ENCODE results near the gene TWF2. TPM values are rescaled to one million over a fixed set of nuclear protein-coding genes. Genes with fewer than 3 reads are reported as not detected.
"Not testable (repeated sequence)": the region's sequence is repeated elsewhere in the genome, so short reads cannot be mapped to it uniquely, and the experiment has no call there.

TWF2 gene
- total and polyA plus RNA-seq, 2 of the 4 experiments (the other 2 are of a cell fraction): 111 to 145 TPM

- Histone ChIP-seq H3K9me3 (ENCODE audit: control insufficient read depth, insufficient read depth, low read length) (no peaks in the 10 kb centered on the region), H3K79me1 (ENCODE audit: low read depth in 1 of 2, low read length in 2 of 2) (peaks cover 6 to 33% of the 10 kb centered on the region in 2 experiments), H2AK9ac (replicated peaks; ENCODE audit: low read depth, low read length, poor library complexity) (no peak overlapping the region), H3K4me3 (ENCODE audit: insufficient read depth, low read depth, low read length) (no peak overlapping the region), H3K14ac (replicated peaks; ENCODE audit: low read depth, low read length) (no peak overlapping the region), H4K8ac (ENCODE audit: low read depth in 2 of 2, low read length in 2 of 2) (no peak overlapping the region), H3K9me1 (ENCODE audit: insufficient read depth, low read length) (peaks cover 11% of the 10 kb centered on the region; the same call in 1 of the 2 replicates), H3K9ac (ENCODE audit: low read depth, low read length) (no peak overlapping the region), H2AK5ac (ENCODE audit: low read depth, low read length) (no peak overlapping the region), H2BK20ac (ENCODE audit: low read depth, low read length) (no peak overlapping the region), H3K4me2 (ENCODE audit: low read depth, low read length) (no peak overlapping the region), H4K91ac (ENCODE audit: insufficient read depth, low read depth, low read length) (no peak overlapping the region), H3K18ac (ENCODE audit: low read depth, low read length) (no peak overlapping the region), H4K5ac (ENCODE audit: low read depth, low read length) (no peak overlapping the region), H2BK15ac (ENCODE audit: low read depth, low read length) (no peak overlapping the region), H2AFZ (replicated peaks; ENCODE audit: low read length, poor library complexity) (no peak overlapping the region), H3K56ac (ENCODE audit: extremely low read depth, insufficient read depth, low read length) (no peak overlapping the region), H2BK5ac (ENCODE audit: low read depth, low read length, poor library complexity, severe bottlenecking) (no peak overlapping the region), H4K20me1 (ENCODE audit: insufficient read depth, low read length) (peaks cover 92% of the 10 kb centered on the region), H3K4me1 (ENCODE audit: control insufficient read depth, insufficient read depth, low read length) (peaks cover 9% of the 10 kb centered on the region; the same call in 1 of the 2 replicates), H3K23ac (ENCODE audit: low read depth, low read length) (no peak overlapping the region), H3K36me3 (ENCODE audit: control insufficient read depth, insufficient read depth, low read length) (peaks cover 25% of the 10 kb centered on the region), H3K27me3 (ENCODE audit: control insufficient read depth, insufficient read depth, low read length) (no peaks in the 10 kb centered on the region), H3K4ac (ENCODE audit: low read depth, low read length) (no peak overlapping the region), H3K27ac (ENCODE audit: insufficient read depth, low read length) (no peak overlapping the region), H2BK120ac (ENCODE audit: low read depth, low read length) (no peak overlapping the region)
- dilution Hi-C loops (cut with HindIII; ENCODE audit: low sequenced_read_pairs, unreplicated experiment) (no loop called here), in situ Hi-C loops (cut with MboI; ENCODE audit: low sequenced_read_pairs) (no loop called here), intact Hi-C loops (cut with micrococcal nuclease) (no loop called here)
- ChIA-PET CTCF (no interaction called here), POLR2A (ENCODE audit: unreplicated experiment) (no interaction called here)
- DNase-seq (no peak), ATAC-seq (ENCODE audit: low read depth) (no peak)
- BruUV-seq (replicated peaks): no TSS peak
- no CpG with 5 or more reads among the region's 3 CpGs for WGBS, 2 experiments (ENCODE audit: extremely low coverage in 2 of 2, insufficient read length in 1 of 2)
- TF ChIP-seq NFE2L2 (IDR thresholded peaks at IDR 0.05; ENCODE audit: low read depth, low read length) (no peak), CTCF (conservative IDR thresholded peaks at IDR 0.05; ENCODE audit: low read depth, low read length) (no peak), ELK1 (IDR thresholded peaks at IDR 0.05; ENCODE audit: borderline replicate concordance, low read depth, low read length) (no peak), BHLHE40 (IDR thresholded peaks at IDR 0.05; ENCODE audit: low read depth, low read length) (no peak)
Observed at GRCh38 chr3:52272831-52273230, 33.9 kb upstream of the TWF2 start.

GRCh38 chr3:52272172-52272571, 33.2 kb upstream of the TWF2 start:
- BruUV-seq (replicated peaks); POLR2A ChIA-PET (ENCODE audit: unreplicated experiment): not testable (repeated sequence)
- peaks cover 27% of the 10 kb centered on the region for H3K36me3 ChIP-seq (ENCODE audit: control insufficient read depth, insufficient read depth, low read length)

More at GRCh38 chr3:52272172-52272571, 33.2 kb upstream of the TWF2 start:
- H2AK5ac ChIP-seq (ENCODE audit: low read depth, low read length); H4K5ac ChIP-seq (ENCODE audit: low read depth, low read length); H3K4ac ChIP-seq (ENCODE audit: low read depth, low read length); H3K18ac ChIP-seq (ENCODE audit: low read depth, low read length); H2BK120ac ChIP-seq (ENCODE audit: low read depth, low read length); H3K4me3 ChIP-seq (ENCODE audit: insufficient read depth, low read depth, low read length); H3K27ac ChIP-seq (ENCODE audit: insufficient read depth, low read length); H3K14ac ChIP-seq (replicated peaks; ENCODE audit: low read depth, low read length); DNase-seq; intact Hi-C loops (cut with micrococcal nuclease); H3K4me2 ChIP-seq (ENCODE audit: low read depth, low read length); H3K9me3 ChIP-seq (ENCODE audit: control insufficient read depth, insufficient read depth, low read length); H2BK20ac ChIP-seq (ENCODE audit: low read depth, low read length); CTCF ChIA-PET; H4K8ac ChIP-seq (ENCODE audit: low read depth in 2 of 2, low read length in 2 of 2); H3K27me3 ChIP-seq (ENCODE audit: control insufficient read depth, insufficient read depth, low read length); H2AK9ac ChIP-seq (replicated peaks; ENCODE audit: low read depth, low read length, poor library complexity); H2BK5ac ChIP-seq (ENCODE audit: low read depth, low read length, poor library complexity, severe bottlenecking); dilution Hi-C loops (cut with HindIII; ENCODE audit: low sequenced_read_pairs, unreplicated experiment); H2BK15ac ChIP-seq (ENCODE audit: low read depth, low read length); H3K56ac ChIP-seq (ENCODE audit: extremely low read depth, insufficient read depth, low read length); H3K9ac ChIP-seq (ENCODE audit: low read depth, low read length); H2AFZ ChIP-seq (replicated peaks; ENCODE audit: low read length, poor library complexity); H3K4me1 ChIP-seq (ENCODE audit: control insufficient read depth, insufficient read depth, low read length); ATAC-seq (ENCODE audit: low read depth); H3K23ac ChIP-seq (ENCODE audit: low read depth, low read length); H4K91ac ChIP-seq (ENCODE audit: insufficient read depth, low read depth, low read length); in situ Hi-C loops (cut with MboI; ENCODE audit: low sequenced_read_pairs): not testable (repeated sequence)
- H3K79me1 ChIP-seq (ENCODE audit: low read depth in 1 of 2, low read length in 2 of 2): peaks cover 10 to 38% of the 10 kb centered on the region in 2 experiments
- H3K9me1 ChIP-seq (ENCODE audit: insufficient read depth, low read length): peaks cover 11% of the 10 kb centered on the region; the same call in 1 of the 2 replicates
- H4K20me1 ChIP-seq (ENCODE audit: insufficient read depth, low read length): peaks cover 90% of the 10 kb centered on the region
- 100% methylated on average over 1 of the region's 9 CpGs; no CpG with 5 or more reads in 1 of the 2 experiments for WGBS, 2 experiments (ENCODE audit: extremely low coverage in 2 of 2, insufficient read length in 1 of 2)
